Measurements from ENCODE around the gene AHCYL1.

- TF ChIP-seq CTCF (optimal IDR thresholded peaks at IDR 0.05 in 1 of 3, IDR thresholded peaks at IDR 0.05 in 1 of 3, conservative IDR thresholded peaks at IDR 0.05 in 1 of 3; ENCODE audit: extremely low read depth in 1 of 3, insufficient read depth in 2 of 3, low read length in 3 of 3) (no peak), EZH2 (IDR thresholded peaks at IDR 0.05; ENCODE audit: low read length) (no peak)
Observed at GRCh38 chr1:110055493-110056284, 71.1 kb downstream of the AHCYL1 start.
